Measurements from ENCODE around the gene RUNX3.

The RUNX3 gene

GRCh38 chr1:24955779-24956365 is 25.8 kb upstream of the RUNX3 start:
- Histone ChIP-seq H3K18ac (ENCODE audit: low read length) (no peak overlapping the region), H3K79me1 (ENCODE audit: low read depth, low read length) (no peaks in the 10 kb centered on the region), H2AFZ (ENCODE audit: low read length) (no peak overlapping the region), H3K4me1 (ENCODE audit: control insufficient read depth in 2 of 2, insufficient read depth in 1 of 2, low read depth in 1 of 2, low read length in 2 of 2) (no peaks in the 10 kb centered on the region), H3K27me3 (ENCODE audit: control insufficient read depth in 3 of 3, insufficient read depth in 3 of 3, low read depth in 1 of 3, low read length in 3 of 3) (peaks cover 0 to 18% (median 2%) of the 10 kb centered on the region in 3 experiments), H3K4me3 (ENCODE audit: low read length in 2 of 2) (no peak overlapping the region), H3K9ac (ENCODE audit: low read depth, low read length, poor library complexity) (no peak overlapping the region), H2BK15ac (ENCODE audit: low read length) (no peak overlapping the region), H2AK5ac (ENCODE audit: low read depth, low read length) (no peak overlapping the region), H3K36me3 (replicated peaks in 1 of 2; ENCODE audit: control insufficient read depth in 2 of 2, insufficient read depth in 2 of 2, low read length in 2 of 2) (no peaks in the 10 kb centered on the region), H3K23ac (ENCODE audit: low read depth, low read length, poor library complexity) (no peak overlapping the region), H4K91ac (ENCODE audit: low read depth, low read length, poor library complexity) (no peak overlapping the region), H2BK12ac (ENCODE audit: low read length) (no peak overlapping the region), H3K9me3 (replicated peaks in 1 of 2; ENCODE audit: control insufficient read depth in 2 of 2, insufficient read depth in 1 of 2, low read depth in 1 of 2, low read length in 2 of 2) (no peaks in the 10 kb centered on the region), H3K4me2 (ENCODE audit: insufficient read depth, low read length, poor library complexity, severe bottlenecking) (no peak overlapping the region), H2BK120ac (ENCODE audit: low read depth, low read length) (no peak overlapping the region), H4K8ac (ENCODE audit: low read depth, low read length) (no peak overlapping the region), H3K14ac (ENCODE audit: low read length) (no peak overlapping the region), H2BK5ac (ENCODE audit: low read length) (no peak overlapping the region), H3K27ac (replicated peaks; ENCODE audit: low read length) (no peak overlapping the region), H3K4ac (ENCODE audit: low read length) (no peak overlapping the region)
- no CpG with 5 or more reads among the region's 8 CpGs for WGBS, 2 donors (ENCODE audit: extremely low coverage in 2 of 2, insufficient read length in 2 of 2, insufficient replicate concordance in 1 of 2)
- no peak for DNase-seq (ENCODE audit: low spot score)

- Histone ChIP-seq H2BK15ac (ENCODE audit: low read length) (no peak overlapping the region), H2BK12ac (ENCODE audit: low read length) (no peak overlapping the region), H3K18ac (ENCODE audit: low read length) (no peak overlapping the region), H3K23ac (ENCODE audit: low read depth, low read length, poor library complexity) (no peak overlapping the region), H4K91ac (ENCODE audit: low read depth, low read length, poor library complexity) (no peak overlapping the region), H3K4me1 (ENCODE audit: control insufficient read depth in 2 of 2, insufficient read depth in 1 of 2, low read depth in 1 of 2, low read length in 2 of 2) (no peaks in the 10 kb centered on the region), H3K4ac (ENCODE audit: low read length) (no peak overlapping the region), H3K14ac (ENCODE audit: low read length) (no peak overlapping the region), H3K27ac (replicated peaks; ENCODE audit: low read length) (no peak overlapping the region), H3K9me3 (replicated peaks in 1 of 2; ENCODE audit: control insufficient read depth in 2 of 2, insufficient read depth in 1 of 2, low read depth in 1 of 2, low read length in 2 of 2) (no peaks in the 10 kb centered on the region), H3K27me3 (ENCODE audit: control insufficient read depth in 3 of 3, insufficient read depth in 3 of 3, low read depth in 1 of 3, low read length in 3 of 3) (peaks cover 0 to 16% (median 2%) of the 10 kb centered on the region in 3 experiments), H3K4me3 (ENCODE audit: low read length in 2 of 2) (no peak overlapping the region), H3K36me3 (replicated peaks in 1 of 2; ENCODE audit: control insufficient read depth in 2 of 2, insufficient read depth in 2 of 2, low read length in 2 of 2) (no peaks in the 10 kb centered on the region), H2BK5ac (ENCODE audit: low read length) (no peak overlapping the region), H3K79me1 (ENCODE audit: low read depth, low read length) (no peaks in the 10 kb centered on the region), H2AFZ (ENCODE audit: low read length) (no peak overlapping the region), H3K4me2 (ENCODE audit: insufficient read depth, low read length, poor library complexity, severe bottlenecking) (no peak overlapping the region), H4K8ac (ENCODE audit: low read depth, low read length) (no peak overlapping the region), H2BK120ac (ENCODE audit: low read depth, low read length) (no peak overlapping the region), H2AK5ac (ENCODE audit: low read depth, low read length) (no peak overlapping the region), H3K9ac (ENCODE audit: low read depth, low read length, poor library complexity) (no peak overlapping the region)
- WGBS, 2 donors (ENCODE audit: extremely low coverage in 2 of 2, insufficient read length in 2 of 2, insufficient replicate concordance in 1 of 2): no CpG with 5 or more reads among the region's 5 CpGs
- no peak for DNase-seq (ENCODE audit: low spot score)
These were observed 25.1 kb upstream of the RUNX3 start for GRCh38 chr1:24955161-24955560.

GRCh38 chr1:24954631-24955030 is 24.6 kb upstream of the RUNX3 start:
- Histone ChIP-seq H3K18ac (ENCODE audit: low read length) (no peak overlapping the region), H3K4ac (ENCODE audit: low read length) (no peak overlapping the region), H2BK5ac (ENCODE audit: low read length) (no peak overlapping the region), H3K27me3 (ENCODE audit: control insufficient read depth in 3 of 3, insufficient read depth in 3 of 3, low read depth in 1 of 3, low read length in 3 of 3) (peaks cover 0 to 16% (median 2%) of the 10 kb centered on the region in 3 experiments), H2BK120ac (ENCODE audit: low read depth, low read length) (no peak overlapping the region), H3K9me3 (replicated peaks in 1 of 2; ENCODE audit: control insufficient read depth in 2 of 2, insufficient read depth in 1 of 2, low read depth in 1 of 2, low read length in 2 of 2) (no peaks in the 10 kb centered on the region), H3K4me1 (ENCODE audit: control insufficient read depth in 2 of 2, insufficient read depth in 1 of 2, low read depth in 1 of 2, low read length in 2 of 2) (no peaks in the 10 kb centered on the region), H2BK15ac (ENCODE audit: low read length) (no peak overlapping the region), H2AK5ac (ENCODE audit: low read depth, low read length) (no peak overlapping the region), H3K23ac (ENCODE audit: low read depth, low read length, poor library complexity) (no peak overlapping the region), H4K8ac (ENCODE audit: low read depth, low read length) (no peak overlapping the region), H3K9ac (ENCODE audit: low read depth, low read length, poor library complexity) (no peak overlapping the region), H3K14ac (ENCODE audit: low read length) (no peak overlapping the region), H3K27ac (replicated peaks; ENCODE audit: low read length) (no peak overlapping the region), H2BK12ac (ENCODE audit: low read length) (no peak overlapping the region), H3K4me3 (ENCODE audit: low read length in 2 of 2) (no peak overlapping the region), H3K4me2 (ENCODE audit: insufficient read depth, low read length, poor library complexity, severe bottlenecking) (no peak overlapping the region), H3K79me1 (ENCODE audit: low read depth, low read length) (no peaks in the 10 kb centered on the region), H4K91ac (ENCODE audit: low read depth, low read length, poor library complexity) (no peak overlapping the region), H3K36me3 (replicated peaks in 1 of 2; ENCODE audit: control insufficient read depth in 2 of 2, insufficient read depth in 2 of 2, low read length in 2 of 2) (no peaks in the 10 kb centered on the region), H2AFZ (ENCODE audit: low read length) (no peak overlapping the region)
- DNase-seq (ENCODE audit: low spot score): no peak
- no CpG with 5 or more reads among the region's 11 CpGs for WGBS, 2 donors (ENCODE audit: extremely low coverage in 2 of 2, insufficient read length in 2 of 2, insufficient replicate concordance in 1 of 2)

GRCh38 chr1:24954022-24954421 is 23.9 kb upstream of the RUNX3 start:
- Histone ChIP-seq H3K27me3 (ENCODE audit: control insufficient read depth in 3 of 3, insufficient read depth in 3 of 3, low read depth in 1 of 3, low read length in 3 of 3) (peaks cover 0 to 15% (median 2%) of the 10 kb centered on the region in 3 experiments), H4K91ac (ENCODE audit: low read depth, low read length, poor library complexity) (no peak overlapping the region), H3K4me3 (ENCODE audit: low read length in 2 of 2) (no peak overlapping the region), H3K4ac (ENCODE audit: low read length) (no peak overlapping the region), H3K4me2 (ENCODE audit: insufficient read depth, low read length, poor library complexity, severe bottlenecking) (no peak overlapping the region), H3K79me1 (ENCODE audit: low read depth, low read length) (no peaks in the 10 kb centered on the region), H2BK12ac (ENCODE audit: low read length) (no peak overlapping the region), H2BK120ac (ENCODE audit: low read depth, low read length) (no peak overlapping the region), H3K27ac (replicated peaks; ENCODE audit: low read length) (no peak overlapping the region), H3K9me3 (replicated peaks in 1 of 2; ENCODE audit: control insufficient read depth in 2 of 2, insufficient read depth in 1 of 2, low read depth in 1 of 2, low read length in 2 of 2) (no peaks in the 10 kb centered on the region), H3K18ac (ENCODE audit: low read length) (no peak overlapping the region), H3K9ac (ENCODE audit: low read depth, low read length, poor library complexity) (no peak overlapping the region), H3K36me3 (replicated peaks in 1 of 2; ENCODE audit: control insufficient read depth in 2 of 2, insufficient read depth in 2 of 2, low read length in 2 of 2) (no peaks in the 10 kb centered on the region), H2BK5ac (ENCODE audit: low read length) (no peak overlapping the region), H4K8ac (ENCODE audit: low read depth, low read length) (no peak overlapping the region), H3K4me1 (ENCODE audit: control insufficient read depth in 2 of 2, insufficient read depth in 1 of 2, low read depth in 1 of 2, low read length in 2 of 2) (no peaks in the 10 kb centered on the region), H3K23ac (ENCODE audit: low read depth, low read length, poor library complexity) (no peak overlapping the region), H3K14ac (ENCODE audit: low read length) (no peak overlapping the region), H2AK5ac (ENCODE audit: low read depth, low read length) (no peak overlapping the region), H2AFZ (ENCODE audit: low read length) (no peak overlapping the region), H2BK15ac (ENCODE audit: low read length) (no peak overlapping the region)
- DNase-seq (ENCODE audit: low spot score): no peak
- no CpG with 5 or more reads among the region's 6 CpGs for WGBS, 2 donors (ENCODE audit: extremely low coverage in 2 of 2, insufficient read length in 2 of 2, insufficient replicate concordance in 1 of 2)
